Mesothelial cell of epicardium (in vitro differentiated cells): ENCODE results near the gene CCDC81. TPM values are rescaled to one million over a fixed set of nuclear protein-coding genes. Genes with fewer than 3 reads are reported as not detected.
"Not testable (repeated sequence)": the region's sequence is repeated elsewhere in the genome, so short reads cannot be mapped to it uniquely, and the experiment has no call there.

ENCODE experiments used
- DNase-seq, 2 experiments: peaks; one replicate each; pipeline ENCODE4 v3.0.0; 2021; ENCODE audit warnings: low spot score in 2 of 2; ENCODE audit not compliant: unreplicated experiment in 2 of 2
- H3K27ac Mint-ChIP-seq: 2 replicates; pipeline ENCODE4 v1.8.0; 2021; ENCODE audit warnings: mixed read lengths
- H3K27me3 Mint-ChIP-seq: 2 replicates; pipeline ENCODE4 v1.8.0; 2021; ENCODE audit warnings: low read depth, mixed read lengths
- H3K36me3 Mint-ChIP-seq: 2 replicates; pipeline ENCODE4 v1.8.0; 2021; ENCODE audit warnings: mixed read lengths
- H3K4me1 Mint-ChIP-seq: 2 replicates; pipeline ENCODE4 v1.8.0; 2021; ENCODE audit warnings: mixed read lengths
- H3K4me3 Mint-ChIP-seq: 2 replicates; pipeline ENCODE4 v1.8.0; 2021; ENCODE audit warnings: mild to moderate bottlenecking, moderate library complexity, mixed read lengths
- H3K9me3 Mint-ChIP-seq: 2 replicates; pipeline ENCODE4 v1.8.0; 2021; ENCODE audit warnings: mixed read lengths
- total RNA-seq: library from RNA; stranded (reverse); gene quantifications from 3 replicates; pipeline ENCODE4 v1.2.1, GENCODE V29; 2021
- TF ChIP-seq, protein P1 (sequence below): fragments of 200-600 bp; sonication (generic); IDR thresholded peaks from one replicate; pipeline ENCODE4 v1.5.0; 2021; ENCODE audit warnings: antibody characterized with exemption; ENCODE audit not compliant: unreplicated experiment

The CCDC81 gene
- total RNA-seq, 1 donor from 2014 or later, result 2.8 TPM

GRCh38 chr11:86398106-86398505, 23.4 kb downstream of the CCDC81 start:
- Mint-ChIP-seq H3K4me3 (no peak overlapping the region), H3K36me3 (peaks cover 2% of the 10 kb centered on the region), H3K4me1 (peaks cover 8% of the 10 kb centered on the region), H3K9me3 (no peaks in the 10 kb centered on the region), H3K27ac (no peak overlapping the region), H3K27me3 (no peaks in the 10 kb centered on the region)
- no peak for DNase-seq
- TF ChIP-seq, protein P1, sequence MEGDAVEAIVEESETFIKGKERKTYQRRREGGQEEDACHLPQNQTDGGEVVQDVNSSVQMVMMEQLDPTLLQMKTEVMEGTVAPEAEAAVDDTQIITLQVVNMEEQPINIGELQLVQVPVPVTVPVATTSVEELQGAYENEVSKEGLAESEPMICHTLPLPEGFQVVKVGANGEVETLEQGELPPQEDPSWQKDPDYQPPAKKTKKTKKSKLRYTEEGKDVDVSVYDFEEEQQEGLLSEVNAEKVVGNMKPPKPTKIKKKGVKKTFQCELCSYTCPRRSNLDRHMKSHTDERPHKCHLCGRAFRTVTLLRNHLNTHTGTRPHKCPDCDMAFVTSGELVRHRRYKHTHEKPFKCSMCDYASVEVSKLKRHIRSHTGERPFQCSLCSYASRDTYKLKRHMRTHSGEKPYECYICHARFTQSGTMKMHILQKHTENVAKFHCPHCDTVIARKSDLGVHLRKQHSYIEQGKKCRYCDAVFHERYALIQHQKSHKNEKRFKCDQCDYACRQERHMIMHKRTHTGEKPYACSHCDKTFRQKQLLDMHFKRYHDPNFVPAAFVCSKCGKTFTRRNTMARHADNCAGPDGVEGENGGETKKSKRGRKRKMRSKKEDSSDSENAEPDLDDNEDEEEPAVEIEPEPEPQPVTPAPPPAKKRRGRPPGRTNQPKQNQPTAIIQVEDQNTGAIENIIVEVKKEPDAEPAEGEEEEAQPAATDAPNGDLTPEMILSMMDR, result no peak

- H3K4me3 Mint-ChIP-seq, result no peak overlapping the region
These were observed 28.8 kb downstream of the CCDC81 start for GRCh38 chr11:86403458-86403857.

GRCh38 chr11:86408845-86409244, 34.2 kb downstream of the CCDC81 start:
- no peaks in the 10 kb centered on the region for H3K9me3 Mint-ChIP-seq
- TF ChIP-seq, protein P1, result peak; percentile 35

More at GRCh38 chr11:86403458-86403857, 28.8 kb downstream of the CCDC81 start:
- no peaks in the 10 kb centered on the region for H3K9me3 Mint-ChIP-seq
- TF ChIP-seq, protein P1, result no peak
- H3K27me3 Mint-ChIP-seq, result no peaks in the 10 kb centered on the region
- peaks cover 2% of the 10 kb centered on the region for H3K36me3 Mint-ChIP-seq
- no peak for DNase-seq
- no peaks in the 10 kb centered on the region for H3K4me1 Mint-ChIP-seq
- no peak overlapping the region for H3K27ac Mint-ChIP-seq

GRCh38 chr11:86414032-86414431, 39.3 kb downstream of the CCDC81 start:
- H3K4me3 Mint-ChIP-seq, result no peak overlapping the region
- H3K27me3 Mint-ChIP-seq, result no peaks in the 10 kb centered on the region
- TF ChIP-seq, protein P1, result no peak
- DNase-seq, result no peak
- H3K36me3 Mint-ChIP-seq, result no peaks in the 10 kb centered on the region
- no peaks in the 10 kb centered on the region for H3K4me1 Mint-ChIP-seq
- no peak overlapping the region for H3K27ac Mint-ChIP-seq
- H3K9me3 Mint-ChIP-seq, result no peaks in the 10 kb centered on the region

More at GRCh38 chr11:86408845-86409244, 34.2 kb downstream of the CCDC81 start:
- H3K4me3 Mint-ChIP-seq, result no peak overlapping the region
- no peaks in the 10 kb centered on the region for H3K36me3 Mint-ChIP-seq
- no peak overlapping the region for H3K27ac Mint-ChIP-seq
- H3K27me3 Mint-ChIP-seq, result no peaks in the 10 kb centered on the region
- no peak for DNase-seq
- H3K4me1 Mint-ChIP-seq, result no peaks in the 10 kb centered on the region

- DNase-seq, result no peak
- Mint-ChIP-seq H3K4me1 (no peaks in the 10 kb centered on the region), H3K27ac (no peak overlapping the region), H3K36me3 (no peaks in the 10 kb centered on the region), H3K4me3 (no peak overlapping the region), H3K9me3 (no peaks in the 10 kb centered on the region), H3K27me3 (no peaks in the 10 kb centered on the region)
- TF ChIP-seq, protein P1, result no peak
These were observed 40.3 kb downstream of the CCDC81 start for GRCh38 chr11:86415026-86415425.

- Mint-ChIP-seq H3K27me3 (no peaks in the 10 kb centered on the region), H3K36me3 (no peaks in the 10 kb centered on the region), H3K9me3 (no peaks in the 10 kb centered on the region), H3K4me1 (no peaks in the 10 kb centered on the region), H3K27ac (no peak overlapping the region), H3K4me3 (no peak overlapping the region)
- TF ChIP-seq, protein P1, result no peak
- DNase-seq, result no peak
These were observed 41.8 kb downstream of the CCDC81 start for GRCh38 chr11:86416494-86416893.

DNA sequence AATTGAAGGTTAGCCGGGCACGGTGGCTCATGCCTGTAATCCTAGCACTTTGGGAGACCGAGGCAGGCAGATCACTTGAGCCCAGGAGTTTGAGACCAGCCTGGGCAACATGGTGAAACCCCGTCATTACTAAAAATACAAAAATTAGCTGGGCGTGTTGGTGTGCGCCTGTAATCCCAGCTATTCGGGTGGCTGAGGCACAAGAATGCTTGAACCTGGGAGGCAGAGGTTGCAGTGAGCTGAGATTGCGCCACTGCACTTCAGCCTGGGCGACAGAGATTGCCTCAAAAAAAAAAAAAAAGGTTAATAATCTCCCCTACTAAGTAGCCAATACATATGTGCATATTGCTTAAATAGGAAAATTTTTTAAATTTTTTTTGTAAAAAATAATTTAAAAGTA, 42.3 kb downstream of the CCDC81 start:
- H3K4me3 Mint-ChIP-seq, H3K4me1 Mint-ChIP-seq, DNase-seq, H3K36me3 Mint-ChIP-seq, H3K27ac Mint-ChIP-seq, H3K27me3 Mint-ChIP-seq, H3K9me3 Mint-ChIP-seq: not testable (repeated sequence)
